Retina (tissue), 1 donor: ENCODE measurements around the gene GALNT17.

Experiments
- DNase-seq: peaks from one replicate; pipeline ENCODE4 v3.0.0-alpha.2; 2016

Gene GALNT17

DNA sequence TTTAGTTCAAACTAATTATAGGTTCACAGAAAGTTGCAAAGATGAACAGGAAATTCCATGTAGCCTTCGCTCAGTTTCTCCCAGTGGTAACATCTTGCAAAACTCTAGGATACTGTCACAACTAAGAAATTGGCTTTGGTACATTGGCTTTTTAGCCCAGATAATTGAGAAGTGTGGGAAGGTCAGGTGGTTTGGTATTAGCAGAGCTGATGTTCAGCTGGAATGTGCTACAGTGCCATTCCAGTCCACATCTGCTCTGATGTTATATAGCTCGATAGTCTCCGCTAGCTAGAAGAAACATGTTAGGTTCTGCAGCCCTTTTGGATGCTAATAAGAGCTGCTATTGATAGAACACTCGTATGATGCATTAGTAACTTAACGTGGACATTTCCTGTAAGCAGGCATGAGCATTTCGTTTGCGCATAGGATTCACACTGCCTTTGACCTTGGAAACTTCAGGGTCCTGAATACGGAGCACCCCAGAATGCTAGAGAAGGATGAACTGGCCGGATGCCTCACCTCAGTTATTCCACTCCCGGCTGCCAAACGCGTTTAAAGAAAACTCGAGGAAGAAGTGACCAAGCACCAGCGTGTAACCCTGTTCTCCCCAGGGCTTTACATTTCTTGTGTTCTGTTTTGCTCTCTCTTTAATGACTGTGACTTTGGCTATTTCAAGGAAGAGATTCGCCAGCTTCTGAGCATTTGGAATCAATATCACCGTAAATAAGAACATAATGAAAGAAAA lies 271.4 kb downstream of the GALNT17 start:
- DNase-seq: no peak

DNA sequence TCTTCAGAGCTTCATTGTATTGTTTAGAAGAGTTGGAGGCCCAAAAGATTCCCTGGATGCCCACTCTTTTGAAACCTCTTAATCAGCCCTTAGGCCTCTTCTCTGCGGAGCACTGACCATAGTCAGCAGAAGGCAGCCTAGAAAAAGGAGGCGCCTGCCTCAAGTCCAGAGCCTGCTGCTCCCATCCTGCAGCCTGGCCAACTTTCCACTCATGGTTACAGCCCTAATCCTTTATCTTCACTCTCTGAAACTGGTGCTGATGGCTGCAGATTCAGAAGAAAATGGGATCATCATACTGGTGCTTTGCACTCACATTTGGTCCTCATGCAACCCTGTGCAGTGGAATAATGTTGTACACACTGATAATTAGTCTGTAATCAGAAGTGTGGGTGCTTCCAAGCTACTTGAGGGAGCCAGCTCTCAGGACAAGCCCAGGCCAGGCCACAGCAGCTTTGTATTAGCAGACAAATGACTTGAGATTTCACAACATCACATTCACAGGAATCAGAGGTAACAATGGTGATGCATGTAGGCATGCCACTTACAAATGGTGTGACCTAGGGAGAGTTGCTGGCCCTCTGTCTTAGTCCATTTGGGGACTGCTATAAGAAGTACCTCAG lies 272.9 kb downstream of the GALNT17 start:
- DNase-seq: no peak

DNA sequence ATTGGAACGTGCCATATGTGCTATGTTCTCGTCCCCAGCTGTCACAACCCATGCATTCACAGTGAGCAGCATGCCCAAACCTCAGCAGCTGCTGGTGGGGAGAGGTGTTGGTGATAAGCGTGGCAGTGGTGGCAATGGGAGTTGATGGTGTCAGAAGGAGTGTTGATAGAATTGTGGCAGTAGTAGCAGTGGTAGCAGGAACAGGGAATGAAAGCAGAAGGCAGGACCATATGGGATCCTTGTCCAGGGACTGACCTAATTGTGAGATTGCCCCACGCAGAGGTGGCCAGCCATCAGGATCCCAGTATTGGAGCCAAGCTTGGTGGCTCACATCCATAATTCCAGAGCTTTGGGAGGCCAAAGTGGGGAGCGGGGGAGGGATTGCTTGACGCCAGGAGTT lies 276.3 kb downstream of the GALNT17 start:
- DNase-seq: peak; percentile 20

DNA sequence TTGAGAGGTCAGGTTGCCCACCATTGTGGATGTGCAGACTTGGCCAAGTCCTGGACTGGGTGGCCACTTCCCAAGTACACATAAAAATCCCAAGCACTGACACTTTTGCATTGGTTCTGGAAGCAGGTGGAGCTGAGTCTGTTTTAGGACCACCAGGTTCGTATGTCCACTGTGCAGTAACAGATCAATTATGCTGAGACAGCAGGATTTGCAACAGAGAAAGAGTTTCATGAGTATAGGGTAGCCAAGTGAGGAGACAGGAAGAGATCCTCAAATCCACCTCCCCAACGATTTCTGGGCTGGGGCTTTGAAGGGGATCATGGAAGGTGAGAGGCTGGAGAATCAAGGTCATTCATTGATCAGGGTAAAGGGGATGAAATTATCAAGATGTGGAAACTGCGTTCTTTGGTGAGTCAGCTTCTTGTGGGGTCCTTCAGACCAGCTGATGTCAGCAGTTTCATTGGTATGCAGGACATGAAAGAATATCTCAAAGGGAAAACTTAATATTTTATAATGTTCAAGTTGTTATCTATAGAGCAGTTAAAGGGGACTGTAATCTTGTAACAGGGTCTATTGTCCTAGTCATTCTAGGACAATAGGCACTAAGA lies 277.7 kb downstream of the GALNT17 start:
- no peak for DNase-seq

DNA sequence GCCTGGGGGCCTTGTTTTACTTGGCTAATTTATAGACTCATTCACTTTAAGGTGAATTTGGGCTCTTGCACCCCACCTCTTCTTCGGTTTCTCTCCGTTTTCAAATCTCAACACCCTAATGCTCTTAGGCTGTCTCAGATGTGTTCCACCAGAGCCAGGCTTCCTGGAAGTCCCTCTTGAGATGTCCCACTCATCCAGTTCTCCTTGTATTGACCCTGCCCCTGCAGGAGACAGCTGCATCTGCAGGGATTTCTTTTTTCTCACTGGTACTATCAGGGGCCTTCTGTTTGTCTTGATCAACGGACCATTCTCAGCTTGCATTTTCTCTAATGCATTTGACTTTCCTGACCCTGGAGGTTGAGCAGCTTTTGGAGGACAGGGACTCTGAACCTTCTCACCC lies 279.5 kb downstream of the GALNT17 start:
- DNase-seq: no peak

DNA sequence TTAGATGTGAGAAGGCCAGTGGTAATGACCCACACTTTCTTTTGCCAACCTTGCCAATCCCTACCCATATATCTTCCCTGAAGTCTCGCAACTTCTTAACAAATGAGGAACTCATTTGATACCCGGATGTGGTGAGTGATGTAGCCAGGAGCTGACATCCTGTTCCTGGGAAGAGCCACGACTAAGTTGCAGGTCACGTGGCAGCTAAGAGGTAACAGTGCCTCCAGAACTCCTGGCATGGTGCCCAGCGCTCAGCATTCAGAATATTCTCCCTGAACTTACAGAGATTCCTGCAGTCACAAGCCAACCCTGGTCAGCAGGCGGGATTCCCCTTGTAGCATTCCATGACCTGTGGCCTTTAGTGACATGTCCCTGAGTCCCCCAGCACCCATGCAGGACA lies 282.5 kb downstream of the GALNT17 start:
- no peak for DNase-seq

DNA sequence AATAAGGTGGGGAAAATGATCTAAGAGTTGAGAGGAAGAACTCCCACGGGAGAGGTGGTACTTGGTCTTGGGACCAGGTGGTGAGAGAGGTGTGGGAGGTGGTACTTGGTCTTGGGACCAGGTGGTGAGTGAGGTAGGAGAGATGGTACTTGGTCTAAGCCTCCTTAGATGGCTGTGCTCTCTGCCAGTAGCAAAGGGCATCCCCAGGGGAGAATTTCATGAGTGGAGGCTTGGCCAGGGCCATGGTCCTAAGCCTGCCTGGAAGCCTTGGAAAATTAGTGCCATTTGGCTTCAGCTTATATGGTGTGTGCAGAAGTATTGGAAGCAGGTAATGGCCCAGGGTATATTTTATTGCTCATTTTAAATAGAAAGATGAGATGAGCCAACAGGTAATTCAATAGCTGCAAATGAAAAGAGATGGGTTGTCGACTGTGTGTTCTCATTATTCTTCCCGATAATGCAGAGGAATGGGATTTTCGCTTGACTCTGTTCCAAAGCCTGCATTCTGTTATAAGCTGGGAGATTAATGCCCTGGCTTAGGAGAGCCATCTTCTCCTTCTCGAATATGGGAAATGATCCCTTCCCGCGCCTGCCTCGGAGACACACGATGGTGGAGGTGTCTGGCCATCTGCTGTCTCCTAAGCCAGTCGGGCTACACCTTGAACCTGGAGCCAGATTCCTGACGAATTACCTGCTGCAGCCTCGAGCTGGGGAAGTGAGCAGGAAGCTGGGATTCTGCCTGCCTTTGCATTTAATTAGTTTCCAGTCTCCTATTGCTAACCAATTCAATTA lies 287.8 kb downstream of the GALNT17 start:
- DNase-seq: no peak

DNA sequence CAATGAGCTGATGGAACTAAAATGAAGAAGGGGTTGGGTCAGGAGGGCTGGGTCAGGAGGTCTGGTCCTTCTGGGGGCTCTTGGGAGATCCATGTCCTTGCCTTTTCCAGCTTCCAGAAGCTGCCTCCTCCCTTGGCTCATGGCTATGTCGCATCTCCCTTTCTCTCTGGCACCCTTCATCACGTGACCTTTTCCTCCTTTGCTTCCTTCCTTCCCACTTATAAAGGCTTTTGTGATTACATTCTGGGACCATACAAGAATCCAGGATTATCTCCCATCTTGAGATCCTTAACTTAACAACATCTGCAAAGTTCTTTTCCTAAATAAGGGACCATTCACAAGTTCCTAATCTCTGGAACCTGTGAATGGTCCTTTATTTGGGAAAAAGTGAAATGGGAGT lies 290.2 kb downstream of the GALNT17 start:
- no peak for DNase-seq

DNA sequence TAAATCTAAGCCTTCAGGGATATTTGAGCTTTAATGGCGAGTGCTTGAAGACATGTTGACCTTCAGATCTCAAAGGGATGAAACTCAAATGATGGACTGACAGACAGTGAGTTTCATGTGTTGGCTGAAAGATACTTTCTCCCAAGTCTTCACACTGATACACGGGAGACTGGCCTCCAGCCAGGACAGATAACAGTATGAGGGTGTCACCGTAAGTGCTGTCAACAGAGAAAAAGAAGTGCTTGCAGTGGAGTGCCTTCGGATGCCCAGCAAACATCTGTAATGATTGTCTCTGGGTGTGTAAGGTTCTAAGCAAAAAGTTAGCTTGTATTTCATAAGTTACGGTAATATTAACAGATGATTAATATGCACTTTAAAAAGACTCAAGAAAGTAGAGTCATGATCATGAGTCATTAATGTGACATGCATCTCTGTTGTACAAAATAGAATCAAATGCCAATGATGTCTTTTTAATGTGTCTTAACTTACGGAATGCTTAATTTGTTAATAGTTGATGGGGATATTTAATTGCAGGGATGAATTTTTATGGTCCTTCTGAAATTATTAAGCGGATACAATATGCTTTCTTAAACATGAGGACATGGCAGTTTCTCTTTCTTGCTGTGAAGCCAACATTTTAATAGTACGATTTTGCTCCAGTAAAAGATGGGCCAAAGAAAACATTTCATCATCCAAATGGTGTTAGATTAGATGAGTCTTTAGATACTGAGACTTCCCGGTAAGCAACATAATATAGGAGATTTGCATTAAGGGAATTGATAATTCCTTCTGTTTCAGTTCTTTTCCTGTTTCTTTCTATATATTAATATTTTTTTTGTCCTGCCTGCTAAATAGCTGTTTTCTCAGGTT lies 292.5 kb downstream of the GALNT17 start:
- no peak for DNase-seq

DNA sequence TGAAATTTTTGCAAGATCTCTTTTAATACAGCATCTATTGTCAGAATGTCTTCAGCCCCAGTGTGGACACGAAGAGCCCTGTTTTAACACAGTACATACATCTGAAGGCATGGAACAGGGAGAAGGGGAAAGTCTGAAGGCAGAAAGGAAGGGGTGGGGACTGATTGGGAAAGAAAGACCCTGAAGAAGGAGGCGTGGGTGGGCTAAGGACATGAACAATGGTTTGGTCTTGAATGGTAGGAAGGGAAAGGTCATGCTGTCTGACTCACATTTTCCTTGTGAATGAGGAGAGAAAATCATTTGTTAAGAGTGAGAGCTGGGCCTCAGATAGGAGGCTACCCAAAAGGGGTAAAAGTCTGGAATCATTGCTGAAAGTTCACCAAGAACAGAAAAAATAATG lies 297.1 kb downstream of the GALNT17 start:
- no peak for DNase-seq

DNA sequence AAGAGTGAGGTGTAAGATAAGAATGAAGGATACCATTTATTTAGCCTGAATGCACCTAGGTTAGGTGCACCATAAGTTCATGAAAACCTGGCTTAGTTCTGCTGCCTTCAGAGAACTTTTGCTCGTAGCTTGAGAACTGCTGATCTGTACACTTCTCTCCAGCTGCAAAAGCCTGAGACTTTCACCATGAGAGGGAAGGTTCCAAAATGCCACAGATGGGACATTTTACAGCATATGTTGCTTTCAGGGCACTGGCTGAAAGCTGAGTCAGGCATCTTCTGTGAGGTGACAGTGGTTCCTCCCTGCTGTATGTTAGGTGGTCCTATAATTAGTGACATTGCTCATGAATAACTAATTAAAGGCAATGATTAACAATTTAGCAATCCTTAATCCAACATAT lies 298.3 kb downstream of the GALNT17 start:
- no peak for DNase-seq

DNA sequence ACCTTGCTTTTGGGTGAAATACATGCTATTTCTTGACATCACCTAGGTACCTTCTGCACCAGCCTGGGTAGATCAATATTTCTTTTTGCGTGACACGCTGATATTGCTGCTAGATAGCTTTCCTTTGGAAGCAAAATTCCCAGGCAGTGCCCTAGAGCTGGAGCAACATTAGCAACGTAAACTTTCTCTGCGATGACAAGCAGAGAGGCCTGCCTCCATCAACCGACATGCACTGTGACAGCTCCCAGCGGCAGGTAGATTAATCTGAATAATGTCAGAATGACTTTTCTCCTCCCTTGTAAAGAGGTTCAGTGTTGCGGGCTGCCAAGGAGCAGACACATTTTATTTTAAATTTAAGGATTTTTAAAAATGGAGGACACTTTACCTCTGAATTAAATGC lies 307.4 kb downstream of the GALNT17 start:
- DNase-seq: peak; percentile 13

DNA sequence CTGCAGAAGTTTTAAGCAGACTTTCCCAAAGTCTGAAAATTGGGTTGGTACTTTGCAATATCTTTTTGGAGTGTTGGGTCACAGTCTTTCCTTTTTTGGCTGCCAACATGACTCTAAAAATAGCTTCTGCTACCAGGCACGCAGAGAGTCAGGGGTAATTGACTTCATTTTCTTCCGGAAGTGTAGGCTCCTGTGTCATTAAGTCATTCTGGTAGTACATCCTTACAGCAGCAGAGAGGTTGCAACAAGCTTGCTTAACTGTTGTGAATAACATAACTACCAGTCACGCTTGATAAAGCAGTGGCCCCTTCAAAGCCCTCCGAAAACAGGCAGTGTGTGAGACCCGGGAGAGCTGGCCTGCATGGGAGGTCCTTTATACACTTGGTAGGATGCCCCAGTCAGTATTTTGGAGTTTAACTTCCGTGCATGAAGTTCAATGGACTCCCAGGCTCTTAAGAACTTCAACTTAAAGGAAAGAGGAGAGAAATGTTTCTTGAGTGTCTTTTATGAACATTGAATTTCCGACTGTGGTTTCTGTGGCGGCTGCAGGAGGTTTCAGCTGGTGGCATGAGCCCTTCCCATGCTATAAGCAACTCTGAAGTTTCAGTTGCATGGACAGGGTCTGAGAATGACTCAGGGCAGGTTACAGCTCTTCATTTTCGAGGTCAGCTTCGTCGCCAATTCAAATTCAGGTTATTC lies 310.7 kb downstream of the GALNT17 start:
- no peak for DNase-seq

DNA sequence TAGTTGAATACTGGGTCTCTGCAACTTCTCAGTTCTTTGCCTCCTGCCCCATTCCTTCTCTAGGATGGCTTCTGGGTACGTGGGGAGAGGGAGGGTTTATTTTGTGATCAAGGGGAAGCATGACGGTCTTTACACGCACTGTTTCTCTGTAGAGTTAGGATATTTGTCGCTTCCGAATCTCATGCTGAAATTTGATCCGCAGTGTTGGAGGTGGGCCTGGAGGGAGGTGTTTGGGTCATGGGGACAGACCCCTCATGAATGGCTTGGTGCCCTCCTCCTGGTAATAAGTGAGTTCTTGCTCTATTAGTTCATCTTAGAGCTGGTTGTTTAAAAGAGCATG lies 311.2 kb downstream of the GALNT17 start:
- DNase-seq: no peak

DNA sequence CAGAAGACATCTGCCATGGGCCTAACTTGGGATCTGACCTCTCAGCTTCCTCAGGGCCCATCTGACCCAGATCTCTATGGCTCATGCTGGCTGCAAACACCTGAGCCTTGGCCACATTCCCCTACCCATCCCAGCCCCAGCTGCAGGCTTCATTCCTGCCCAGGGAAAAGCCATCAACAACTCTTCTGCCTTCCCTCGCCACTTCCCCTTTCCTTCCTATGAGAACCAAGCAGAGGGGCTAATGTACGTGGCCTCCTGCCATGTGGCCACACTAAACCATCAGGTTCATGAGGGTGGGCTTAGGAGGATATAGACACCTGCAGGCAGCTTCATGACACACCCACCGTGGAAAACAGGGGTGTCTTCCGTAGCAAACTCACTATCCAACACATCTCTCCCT lies 312.2 kb downstream of the GALNT17 start:
- DNase-seq: no peak

DNA sequence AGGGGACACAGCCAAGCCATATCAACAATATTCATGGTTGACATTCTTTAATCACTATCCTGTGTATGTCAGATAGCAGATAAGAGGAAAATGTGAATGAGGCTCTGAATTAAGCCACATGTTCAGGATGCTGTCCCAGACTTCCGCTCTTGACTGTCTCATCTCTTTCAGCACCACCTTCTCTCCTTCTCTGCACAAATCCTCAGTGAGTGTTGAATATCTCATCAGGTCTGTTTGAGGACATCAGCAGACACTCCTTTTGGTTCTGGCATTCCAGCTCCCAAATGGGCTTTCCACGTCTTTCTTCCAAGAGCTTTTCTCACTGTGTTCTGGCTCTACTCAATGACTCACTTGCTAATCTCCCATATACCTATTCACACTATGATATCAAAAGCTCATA lies 321.7 kb downstream of the GALNT17 start:
- no peak for DNase-seq

DNA sequence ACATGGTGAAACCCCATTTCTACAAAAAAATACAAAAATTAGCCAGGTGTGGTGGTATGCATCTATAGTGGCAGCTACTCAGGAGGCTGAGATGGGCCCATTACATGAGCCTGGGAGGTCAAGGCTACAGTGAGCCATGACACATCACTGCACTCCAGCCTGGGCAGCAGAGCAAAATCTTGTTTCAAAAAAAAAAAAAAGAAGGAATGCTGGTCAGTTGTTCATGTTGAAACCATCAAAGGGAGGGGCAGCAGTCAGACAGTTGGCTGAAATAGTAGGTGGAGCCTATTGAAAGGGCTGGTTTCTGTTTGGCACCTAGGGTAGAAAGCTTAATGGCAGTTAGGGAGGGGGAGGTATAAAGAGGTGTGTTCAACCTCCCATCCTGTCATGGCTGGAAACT lies 323.0 kb downstream of the GALNT17 start:
- DNase-seq: no peak

DNA sequence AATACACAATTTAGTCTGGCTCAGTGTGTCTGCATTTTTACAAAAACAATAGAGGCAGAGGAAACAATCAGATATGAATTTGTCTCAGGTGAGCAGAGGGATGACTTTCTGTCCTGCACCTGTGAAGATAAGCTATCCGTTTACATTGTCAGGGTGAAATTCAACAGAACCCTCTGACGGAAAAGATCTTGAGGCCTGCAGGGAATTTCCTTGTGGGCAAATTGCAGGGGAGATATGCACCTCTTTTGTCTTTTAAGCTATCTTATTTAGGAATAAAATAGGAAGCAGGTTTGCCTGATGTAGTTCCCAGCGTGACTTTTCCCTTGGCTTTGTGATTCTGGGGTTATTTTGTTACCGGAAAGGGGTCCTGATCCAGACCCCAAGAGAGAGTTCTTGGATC lies 325.1 kb downstream of the GALNT17 start:
- DNase-seq: no peak

DNA sequence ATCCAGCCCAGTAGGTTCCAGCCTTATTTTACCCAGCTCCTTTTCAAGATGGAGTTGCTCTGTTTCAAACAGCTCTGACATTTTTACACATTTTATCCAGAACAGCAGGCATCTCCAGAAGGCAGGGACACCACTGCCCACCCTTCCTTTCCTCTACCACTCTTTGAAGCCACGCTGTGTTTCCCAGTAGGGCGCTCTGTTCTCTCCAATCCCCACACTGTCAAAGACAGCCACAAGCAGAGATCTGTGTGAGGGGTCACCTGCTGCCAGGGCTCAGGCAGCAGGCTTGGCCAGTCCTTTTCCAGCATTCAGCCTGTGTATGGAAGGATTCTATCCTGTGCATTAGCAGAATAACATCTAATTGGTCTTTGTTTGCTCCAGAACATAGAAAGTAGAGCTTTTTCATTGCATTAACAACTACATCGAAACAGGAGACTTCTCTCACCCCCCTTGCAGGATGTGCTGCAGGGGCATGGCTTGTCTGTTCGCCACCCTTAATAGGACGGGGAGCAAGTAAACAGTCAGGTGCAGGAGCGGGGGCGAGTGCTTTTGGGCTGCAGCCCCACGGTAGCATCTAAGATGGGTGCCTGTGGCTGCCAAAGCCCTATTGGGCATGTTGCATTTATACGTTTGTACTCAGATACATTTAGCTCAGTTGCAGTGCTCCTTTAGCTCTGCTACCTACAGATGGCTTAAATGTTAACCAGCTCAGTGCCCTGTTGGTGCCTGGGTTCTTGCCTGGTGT lies 326.1 kb downstream of the GALNT17 start:
- no peak for DNase-seq

DNA sequence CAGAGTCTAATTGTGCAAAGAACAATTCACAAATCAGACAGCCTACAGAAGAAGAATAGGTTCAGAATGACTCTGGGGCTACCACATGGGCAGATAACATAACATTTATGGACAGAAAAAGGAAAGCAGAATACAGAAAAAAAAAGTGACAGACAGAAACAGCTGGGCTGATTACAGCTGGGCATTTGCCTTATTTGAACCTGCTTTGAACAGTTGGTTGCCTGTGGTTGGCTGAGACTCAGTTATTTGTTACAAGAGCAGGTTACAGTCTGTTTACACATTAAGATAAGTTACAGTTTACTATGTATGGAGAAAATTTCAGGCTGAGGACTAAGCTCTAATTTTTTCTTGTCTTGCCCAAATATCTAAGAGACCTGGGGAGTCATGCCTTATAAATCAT lies 327.2 kb downstream of the GALNT17 start:
- DNase-seq: no peak

DNA sequence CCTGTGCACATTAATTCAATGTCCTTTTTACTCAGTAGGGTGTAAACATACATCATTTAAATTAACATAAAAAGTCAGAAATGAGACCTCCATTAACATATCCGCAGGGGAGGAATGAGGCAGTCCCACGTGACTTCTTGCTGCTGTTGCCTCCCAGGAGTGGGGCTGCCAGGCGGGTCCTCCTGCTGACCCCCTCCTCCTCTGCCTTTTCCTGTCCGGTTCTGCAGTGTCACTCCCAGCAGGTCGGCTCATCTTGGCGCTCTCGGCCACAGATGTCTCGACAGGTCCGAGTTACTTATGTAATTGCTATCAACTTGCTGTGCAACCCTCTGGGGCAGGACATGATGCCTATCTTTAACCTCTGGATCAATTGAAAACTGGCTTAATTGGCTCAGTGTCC lies 329.6 kb downstream of the GALNT17 start:
- no peak for DNase-seq
